HK-2 (cell line): ENCODE data around the gene SOSTDC1.
"Not testable (repeated sequence)": the region's sequence is repeated elsewhere in the genome, so short reads cannot be mapped to it uniquely, and the experiment has no call there.

Experiments used
- DNase-seq: peaks from one replicate; pipeline ENCODE4 v3.0.0-alpha.2; 2018; ENCODE audit not compliant: unreplicated experiment

The SOSTDC1 gene

GRCh38 chr7:16465469-16466361, at the start of gene SOSTDC1:
Gene SOSTDC1, minus strand, starts transcription at chr7:16465738. Its CDS starts 70 bp downstream, at chr7:16465668.
- DNase-seq, result no peak

GRCh38 chr7:16514729-16515128, 49.2 kb upstream of the SOSTDC1 start:
- no peak for DNase-seq

- DNase-seq, result no peak
Measured at GRCh38 chr7:16514271-16514670, 48.7 kb upstream of the SOSTDC1 start.

GRCh38 chr7:16512097-16512496, 46.6 kb upstream of the SOSTDC1 start:
- DNase-seq, result no peak

GRCh38 chr7:16511314-16511713, 45.8 kb upstream of the SOSTDC1 start:
- DNase-seq, result no peak

GRCh38 chr7:16509829-16510228, 44.3 kb upstream of the SOSTDC1 start:
- DNase-seq, result no peak

GRCh38 chr7:16506422-16506821, 40.9 kb upstream of the SOSTDC1 start:
- DNase-seq, result not testable (repeated sequence)

- peak; percentile 12 for DNase-seq
Measured at GRCh38 chr7:16504019-16504418, 38.5 kb upstream of the SOSTDC1 start.

GRCh38 chr7:16502303-16502702, 36.8 kb upstream of the SOSTDC1 start:
- DNase-seq, result no peak

GRCh38 chr7:16498122-16498521, 32.6 kb upstream of the SOSTDC1 start:
- DNase-seq, result no peak

- no peak for DNase-seq
Measured at GRCh38 chr7:16494955-16495719, 29.6 kb upstream of the SOSTDC1 start.

GRCh38 chr7:16494551-16494950, 29.0 kb upstream of the SOSTDC1 start:
- DNase-seq, result no peak

- DNase-seq, result no peak
Measured at GRCh38 chr7:16493266-16493665, 27.7 kb upstream of the SOSTDC1 start.

GRCh38 chr7:16492513-16493062, 27.1 kb upstream of the SOSTDC1 start:
- DNase-seq, result no peak

- no peak for DNase-seq
Measured at GRCh38 chr7:16491148-16491547, 25.6 kb upstream of the SOSTDC1 start.

- no peak for DNase-seq
Measured at GRCh38 chr7:16484453-16485158, 19.1 kb upstream of the SOSTDC1 start.

GRCh38 chr7:16479591-16479990, 14.1 kb upstream of the SOSTDC1 start:
- no peak for DNase-seq

GRCh38 chr7:16479161-16479560, 13.6 kb upstream of the SOSTDC1 start:
- no peak for DNase-seq

- DNase-seq, result no peak
Measured at GRCh38 chr7:16471933-16472332, 6.4 kb upstream of the SOSTDC1 start.

GRCh38 chr7:16463949-16464715, 1.4 kb downstream of the SOSTDC1 start:
- DNase-seq, result no peak

- DNase-seq, result no peak
Measured at GRCh38 chr7:16463520-16463919, 2.0 kb downstream of the SOSTDC1 start.
